ENCODE data around the gene PPP1R7.

- TF ChIP-seq POLR2A (IDR thresholded peaks at IDR 0.05; ENCODE audit: low read length) (no peak), GATA1 (IDR thresholded peaks at IDR 0.05; ENCODE audit: low read depth, low read length) (no peak)
Observed at GRCh38 chr2:241105641-241106040, 44.6 kb upstream of the PPP1R7 start.

Measured in erythroblast (primary cell).